NCI-H128 (cell line): ENCODE data around the gene XKR3.
"Not testable (repeated sequence)": the region's sequence is repeated elsewhere in the genome, so short reads cannot be mapped to it uniquely, and the experiment has no call there.

Experiments
- DNase-seq: peaks from one replicate; lab custom pipeline; 2025; ENCODE audit not compliant: unreplicated experiment; lab: John Stamatoyannopoulos, UW

The XKR3 gene

GRCh38 chr22:16806401-16806800, 18.8 kb downstream of the XKR3 start:
- DNase-seq: no peak

GRCh38 chr22:16804882-16805281, 20.3 kb downstream of the XKR3 start:
- DNase-seq: no peak

- DNase-seq: no peak
Measured at GRCh38 chr22:16803255-16803917, 21.8 kb downstream of the XKR3 start.

- DNase-seq: no peak
Measured at GRCh38 chr22:16801571-16801970, 23.6 kb downstream of the XKR3 start.

DNA sequence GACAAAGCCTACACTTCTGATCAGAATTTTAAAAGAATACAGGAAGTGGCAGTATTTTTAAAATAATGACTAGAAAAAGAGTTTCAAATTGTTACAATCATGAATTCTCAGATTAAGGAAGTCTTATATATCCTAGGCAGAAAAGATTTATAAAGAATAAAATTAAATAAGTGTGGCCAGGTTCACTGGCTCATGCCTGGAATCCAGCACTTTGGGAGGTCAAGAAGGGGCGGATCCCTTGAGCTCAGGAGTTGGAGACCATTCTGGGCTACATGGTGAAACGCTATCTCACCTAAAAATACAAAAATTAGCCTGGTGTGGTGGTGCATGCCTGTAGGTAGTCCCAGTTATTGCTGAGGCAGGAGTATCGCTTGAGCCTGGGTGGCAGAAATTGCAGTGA, 24.1 kb downstream of the XKR3 start:
- DNase-seq: no peak

- no peak for DNase-seq
Measured at GRCh38 chr22:16800358-16800757, 24.9 kb downstream of the XKR3 start.

- not testable (repeated sequence) for DNase-seq
Measured at GRCh38 chr22:16795504-16795903, 29.7 kb downstream of the XKR3 start.

DNA sequence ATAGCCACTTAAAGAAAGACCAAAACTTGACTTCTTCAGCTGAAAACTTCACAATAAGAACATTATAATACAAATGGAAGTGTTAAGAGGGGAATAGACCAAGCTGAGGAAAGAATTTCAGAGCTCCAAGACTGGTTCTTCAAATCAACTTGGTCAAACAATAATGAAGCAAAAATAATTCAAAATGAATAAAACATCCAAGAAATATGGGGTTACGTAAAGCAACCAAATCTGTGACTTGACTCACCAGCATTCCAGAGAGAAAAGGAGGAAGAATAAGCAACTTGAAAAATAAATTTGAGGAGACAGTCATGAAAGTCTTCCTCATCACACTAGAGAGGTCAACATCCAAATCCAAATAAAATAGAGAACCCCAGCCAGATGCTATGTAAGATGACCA, 31.4 kb downstream of the XKR3 start:
- DNase-seq: no peak

DNA sequence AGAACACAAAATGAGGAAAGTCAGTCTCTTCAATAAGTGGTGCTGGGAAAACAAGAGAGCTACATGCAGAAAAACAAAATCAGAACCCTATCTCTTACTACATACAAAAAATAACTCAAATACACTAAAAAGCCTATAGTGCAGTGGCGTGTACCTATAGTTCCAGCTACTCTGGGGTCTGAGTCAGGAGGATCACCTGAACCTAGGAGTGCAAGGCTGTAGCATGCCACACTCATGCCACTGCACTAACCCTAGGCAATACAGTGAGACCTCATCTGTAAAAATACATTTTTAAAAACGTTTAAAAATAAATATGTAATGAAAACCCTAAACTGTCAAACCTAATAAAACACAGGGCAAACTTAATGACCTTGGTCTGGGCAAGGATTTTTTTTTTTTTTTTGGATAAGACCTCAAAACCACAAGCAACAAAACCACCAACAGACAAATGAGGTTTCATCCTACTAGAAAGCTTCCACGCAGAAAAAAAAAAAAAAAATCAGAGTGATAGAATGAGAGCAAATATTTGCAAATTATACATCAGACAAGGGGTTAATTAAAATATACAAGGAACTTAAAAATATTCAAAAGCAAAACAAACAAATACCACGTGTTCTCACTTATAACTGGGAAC, 35.2 kb downstream of the XKR3 start:
- DNase-seq: no peak

GRCh38 chr22:16783930-16784354, 41.3 kb downstream of the XKR3 start:
- no peak for DNase-seq

GRCh38 chr22:16783453-16783852, 41.8 kb downstream of the XKR3 start:
- DNase-seq: no peak

GRCh38 chr22:16781764-16782329, 43.4 kb downstream of the XKR3 start:
- DNase-seq: no peak

GRCh38 chr22:16781074-16781763, 44.0 kb downstream of the XKR3 start:
- no peak for DNase-seq

- DNase-seq: no peak
Measured at GRCh38 chr22:16777284-16777924, 47.8 kb downstream of the XKR3 start.

- no peak for DNase-seq
Measured at GRCh38 chr22:16776080-16776479, 49.1 kb downstream of the XKR3 start.

DNA sequence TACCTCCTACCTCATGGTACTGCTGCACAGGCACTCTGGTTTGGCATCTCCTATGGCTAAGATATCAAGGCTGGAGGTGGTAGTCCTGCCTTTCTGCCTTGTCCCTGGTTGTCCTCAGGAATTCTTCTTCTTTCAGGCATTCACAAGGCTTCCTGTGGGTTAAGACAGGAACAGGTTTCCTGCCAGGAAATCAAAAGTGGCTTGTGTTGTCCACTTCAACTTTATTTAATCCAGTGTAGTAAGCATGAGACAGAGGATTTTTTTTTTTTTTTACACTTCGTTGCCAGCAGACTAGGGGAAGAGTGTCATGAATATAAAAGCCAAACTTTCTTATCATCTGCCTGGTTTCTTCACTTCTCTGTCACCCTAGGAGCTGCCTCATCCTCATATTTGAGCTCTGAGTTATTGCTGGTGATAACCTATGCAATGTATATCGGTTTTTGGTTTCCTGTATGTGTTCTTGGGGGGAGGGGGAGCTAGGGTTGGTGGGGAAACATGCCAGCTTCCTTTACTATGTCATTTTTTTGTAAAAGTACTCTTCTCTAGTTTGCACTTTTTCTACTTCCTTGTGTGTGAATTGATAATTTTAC, 50.2 kb downstream of the XKR3 start:
- no peak for DNase-seq

DNA sequence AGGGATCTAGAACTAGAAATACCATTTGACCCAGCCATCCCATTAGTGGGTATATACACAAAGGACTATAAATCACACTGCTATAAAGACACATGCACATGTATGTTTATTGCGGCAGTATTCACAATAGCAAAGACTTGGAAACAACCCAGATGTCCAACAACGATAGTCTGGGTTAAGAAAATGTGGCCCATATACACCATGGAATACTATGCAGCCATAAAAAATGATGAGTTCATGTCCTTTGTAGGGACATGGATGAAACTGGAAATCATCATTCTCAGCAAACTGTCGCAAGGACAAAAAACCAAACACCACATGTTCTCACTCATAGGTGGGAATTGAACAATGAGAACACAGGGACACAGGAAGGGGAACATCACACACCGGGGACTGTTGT, 53.6 kb downstream of the XKR3 start:
- DNase-seq: not testable (repeated sequence)

DNA sequence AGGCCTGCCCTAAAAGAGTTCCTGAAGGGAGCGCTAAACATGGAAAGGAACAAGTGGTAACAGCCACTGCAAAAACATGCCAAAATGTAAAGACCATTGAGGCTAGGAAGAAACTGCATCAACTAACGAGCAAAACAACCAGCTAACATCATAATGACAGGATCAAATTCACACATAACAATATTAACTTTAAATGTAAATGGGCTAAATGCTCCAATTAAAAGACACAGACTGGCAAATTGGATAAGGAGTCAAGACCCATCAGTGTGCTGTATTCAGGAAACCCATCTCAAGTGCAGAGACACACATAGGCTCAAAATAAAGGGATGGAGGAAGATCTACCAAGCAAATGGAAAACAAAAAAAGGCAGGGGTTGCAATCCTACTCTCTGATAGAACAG, 57.3 kb downstream of the XKR3 start:
- not testable (repeated sequence) for DNase-seq

GRCh38 chr22:16762224-16762623, 63.0 kb downstream of the XKR3 start:
- DNase-seq: not testable (repeated sequence)

- DNase-seq: not testable (repeated sequence)
Measured at GRCh38 chr22:16760416-16760815, 64.8 kb downstream of the XKR3 start.

- not testable (repeated sequence) for DNase-seq
Measured at GRCh38 chr22:16749282-16749681, 75.9 kb downstream of the XKR3 start.
